HUES64 (cell line): ENCODE data around the gene C16orf46.

Source experiments
- H3K27ac ChIP-seq: 2 replicates; pipeline ENCODE4 v1.7.0; 2013; ENCODE audit warnings: low read depth, low read length, inconsistent platforms
- H3K27me3 ChIP-seq: 2 replicates; pipeline ENCODE4 v1.6.1; 2013; ENCODE audit warnings: mild to moderate bottlenecking, low read length; ENCODE audit not compliant: insufficient read depth
- H3K36me3 ChIP-seq: 2 replicates; pipeline ENCODE4 v1.6.1; 2013; ENCODE audit warnings: mild to moderate bottlenecking, low read length; ENCODE audit not compliant: insufficient read depth
- H3K4me1 ChIP-seq: 2 replicates; pipeline ENCODE4 v1.6.1; 2013; ENCODE audit warnings: mild to moderate bottlenecking, low read length, moderate library complexity; ENCODE audit not compliant: insufficient read depth
- H3K4me3 ChIP-seq: 2 replicates; pipeline ENCODE4 v1.5.1; 2013; ENCODE audit warnings: mild to moderate bottlenecking, low read length, moderate library complexity
- H3K9ac ChIP-seq: 2 replicates; pipeline ENCODE4 v1.6.1; 2013; ENCODE audit warnings: mild to moderate bottlenecking, low read depth, low read length
- H3K9me3 ChIP-seq: 2 replicates; pipeline ENCODE4 v1.6.1; 2013; ENCODE audit warnings: low read depth, low read length; ENCODE audit not compliant: insufficient read depth
- WGBS: fragments of 150-250, 120-280 bp; methylation state at CpG from one replicate; pipeline ENCODE4 v1.1.7; 2013; ENCODE audit warnings: missing lambda C conversion rate; 5-methylcytosine and 5-hydroxymethylcytosine counted together

C16orf46 gene

GRCh38 chr16:81041696-81042095 lies 35.3 kb downstream of the C16orf46 start:
- no peak overlapping the region for H3K27ac ChIP-seq
- H3K9me3 ChIP-seq = no peaks in the 10 kb centered on the region
- no peak overlapping the region for H3K9ac ChIP-seq
- H3K4me1 ChIP-seq = no peaks in the 10 kb centered on the region; the same call in 1 of the 2 replicates
- H3K36me3 ChIP-seq = peaks cover 85% of the 10 kb centered on the region
- no peaks in the 10 kb centered on the region for H3K27me3 ChIP-seq
- WGBS = 94% methylated on average over 4 of the region's 4 CpGs
- H3K4me3 ChIP-seq = no peak overlapping the region

GRCh38 chr16:81040842-81041241 lies 36.2 kb downstream of the C16orf46 start:
- Histone ChIP-seq H3K27me3 (no peaks in the 10 kb centered on the region), H3K4me3 (no peak overlapping the region), H3K36me3 (peaks cover 78% of the 10 kb centered on the region)

GRCh38 chr16:81040131-81040530 lies 36.9 kb downstream of the C16orf46 start:
- Histone ChIP-seq H3K9me3 (no peaks in the 10 kb centered on the region), H3K27ac (no peak overlapping the region), H3K27me3 (no peaks in the 10 kb centered on the region), H3K4me1 (no peaks in the 10 kb centered on the region; the same call in 1 of the 2 replicates), H3K9ac (no peak overlapping the region), H3K36me3 (peaks cover 71% of the 10 kb centered on the region), H3K4me3 (no peak overlapping the region)
- 100% methylated on average over 2 of the region's 2 CpGs for WGBS

More at GRCh38 chr16:81040842-81041241, 36.2 kb downstream of the C16orf46 start:
- Histone ChIP-seq H3K4me1 (no peaks in the 10 kb centered on the region; the same call in 1 of the 2 replicates), H3K9ac (no peak overlapping the region; the same call in 1 of the 2 replicates), H3K27ac (no peak overlapping the region; the same call in 1 of the 2 replicates), H3K9me3 (no peaks in the 10 kb centered on the region)
- WGBS = 82% methylated on average over 5 of the region's 5 CpGs

DNA sequence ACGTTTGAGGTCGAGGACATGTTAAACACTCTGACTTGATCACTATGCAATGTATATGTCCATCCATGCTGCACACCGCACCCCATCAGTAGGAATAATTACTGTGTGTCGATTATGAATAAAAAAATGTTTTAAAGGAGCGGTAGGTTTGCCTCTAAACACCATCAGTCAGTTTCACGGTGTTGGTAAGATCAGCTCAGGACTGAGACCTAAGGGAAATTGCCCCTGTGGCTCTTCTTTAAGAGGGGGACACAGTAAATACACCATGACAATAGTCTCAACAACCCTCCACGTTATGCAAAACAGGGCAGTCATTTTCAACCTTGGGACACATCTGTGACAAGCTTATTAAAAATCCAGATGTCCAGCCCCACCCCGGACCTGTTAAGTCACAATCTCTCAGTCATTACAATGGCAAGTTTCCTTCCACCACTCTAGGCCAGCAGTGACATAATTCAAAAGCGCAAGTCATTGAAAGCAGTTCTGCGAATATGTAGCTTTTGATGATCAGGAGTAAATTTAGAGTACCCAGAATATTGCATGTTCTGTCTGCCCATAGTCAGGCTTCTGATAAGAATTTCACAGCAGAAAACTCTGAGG lies 40.2 kb downstream of the C16orf46 start:
- 35% methylated on average over 10 of the region's 10 CpGs for WGBS
- no peak overlapping the region for H3K27ac ChIP-seq
- no peaks in the 10 kb centered on the region; the same call in 1 of the 2 replicates for H3K4me1 ChIP-seq

DNA sequence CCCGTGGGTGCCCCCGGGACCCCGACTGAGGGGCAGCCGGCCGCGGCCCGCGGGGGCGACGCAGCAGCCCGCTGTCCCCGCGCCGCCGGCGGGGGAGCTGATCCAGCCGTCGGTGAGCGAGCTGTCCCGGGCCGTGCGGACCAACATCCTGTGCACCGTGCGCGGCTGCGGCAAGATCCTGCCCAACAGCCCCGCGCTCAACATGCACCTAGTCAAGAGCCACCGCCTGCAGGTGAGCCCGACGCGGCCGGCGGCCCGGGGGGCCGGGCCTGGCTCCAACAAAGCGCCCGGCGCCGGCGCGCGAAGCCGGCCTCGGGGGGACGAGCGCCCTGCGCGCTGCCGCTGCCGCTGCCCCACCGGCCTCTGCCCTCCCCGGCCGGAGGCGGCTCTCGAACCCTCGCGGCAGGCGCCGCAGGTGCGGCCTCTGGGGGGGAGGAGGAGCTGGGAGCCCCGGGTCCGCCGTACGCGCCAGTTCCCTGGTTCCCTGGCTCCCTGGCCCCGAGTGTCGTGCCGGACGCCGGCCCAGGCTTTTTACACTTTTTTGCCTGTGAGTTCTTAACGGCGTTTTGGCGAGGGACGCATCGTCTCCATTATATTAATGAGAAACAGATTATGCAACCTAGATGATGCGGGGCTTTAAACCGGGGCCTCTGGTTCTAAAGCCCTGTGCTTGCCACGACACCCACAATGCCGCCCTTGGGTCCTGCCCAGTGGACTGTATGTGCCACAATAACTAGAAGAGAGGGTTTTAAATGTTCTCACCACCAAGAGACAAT lies 40.9 kb downstream of the C16orf46 start:
- H3K4me1 ChIP-seq = no peaks in the 10 kb centered on the region; the same call in 1 of the 2 replicates
- peaks cover 37% of the 10 kb centered on the region for H3K36me3 ChIP-seq
- under 1% methylated on average over 80 of the region's 80 CpGs for WGBS
- peak overlapping the region; percentile 89 for H3K4me3 ChIP-seq
- H3K27ac ChIP-seq = peak overlapping the region; percentile 54; the same call in 1 of the 2 replicates
- no peaks in the 10 kb centered on the region for H3K27me3 ChIP-seq
- H3K9ac ChIP-seq = peak overlapping the region; percentile 95
- H3K9me3 ChIP-seq = peaks cover 4% of the 10 kb centered on the region; the same call in 1 of the 2 replicates

More for the DNA sequence above, 40.2 kb downstream of the C16orf46 start:
- Histone ChIP-seq H3K9me3 (peaks cover 4% of the 10 kb centered on the region; the same call in 1 of the 2 replicates), H3K9ac (peak overlapping the region; percentile 95), H3K36me3 (peaks cover 41% of the 10 kb centered on the region), H3K27me3 (no peaks in the 10 kb centered on the region), H3K4me3 (peak overlapping the region; percentile 89)

DNA sequence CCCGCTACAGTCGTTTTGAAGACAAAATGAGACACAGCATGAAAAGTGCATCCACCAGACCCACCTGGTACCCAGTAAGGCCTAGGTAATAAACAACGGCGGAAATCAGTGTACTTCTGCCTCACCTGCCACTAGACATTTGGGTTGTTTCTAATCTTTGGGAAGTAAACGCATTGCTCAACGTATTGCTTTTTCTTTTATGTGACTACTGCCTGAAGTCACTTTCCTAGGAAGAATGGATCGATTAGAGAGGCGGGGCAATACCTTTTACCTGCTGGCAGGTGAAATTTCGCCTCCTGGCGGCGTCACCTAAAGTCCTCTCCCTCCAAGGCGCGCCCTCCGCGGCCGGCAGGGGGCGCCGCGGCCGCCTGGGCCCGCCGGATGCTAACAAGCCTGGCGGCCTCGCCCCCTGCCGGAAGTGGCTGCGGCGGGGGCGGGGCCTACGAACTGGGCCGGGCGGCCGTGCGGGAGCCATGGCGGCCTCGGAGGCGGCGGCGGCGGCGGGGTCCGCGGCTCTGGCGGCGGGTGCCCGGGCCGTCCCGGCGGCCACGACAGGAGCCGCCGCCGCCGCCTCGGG lies 41.6 kb downstream of the C16orf46 start, which contains the start of gene ATMIN:
Gene ATMIN (plus strand): TSS at position 445 of the 577 bp plus-strand sequence. CDS start 29 bp downstream, at position 474.
- 9% methylated on average over 54 of the region's 54 CpGs for WGBS

DNA sequence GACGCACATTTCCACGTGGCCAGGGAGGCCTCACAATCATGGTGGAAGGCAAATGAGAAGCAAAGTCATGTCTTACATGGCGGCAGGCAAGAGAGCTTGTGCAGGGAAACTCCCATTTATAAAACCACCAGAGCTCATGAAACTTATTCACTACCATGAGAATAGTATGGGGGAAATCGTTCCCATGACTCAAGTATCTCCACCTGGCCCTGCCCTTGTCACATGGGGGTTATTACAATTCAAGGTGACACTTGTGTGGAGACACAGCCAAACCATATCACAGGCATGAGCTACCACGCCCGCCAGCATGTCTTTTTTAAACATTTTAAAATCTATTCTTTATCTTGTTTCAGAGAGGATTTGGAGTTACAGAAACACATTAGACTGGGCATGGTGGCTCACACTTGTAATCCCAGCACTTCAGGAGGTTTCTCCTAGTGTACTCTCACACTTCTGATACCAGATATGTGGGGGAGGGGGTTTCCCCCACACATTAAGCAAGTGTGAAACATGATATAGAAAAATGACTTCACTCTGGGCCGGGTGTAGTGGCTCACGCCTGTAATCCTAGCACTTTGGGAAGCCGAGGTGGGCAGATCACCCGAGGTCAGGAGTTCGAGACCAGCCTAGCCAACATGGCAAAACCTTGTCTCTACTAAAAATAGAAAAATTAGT lies 47.0 kb downstream of the C16orf46 start:
- Histone ChIP-seq H3K4me1 (no peaks in the 10 kb centered on the region), H3K36me3 (peaks cover 54% of the 10 kb centered on the region), H3K27me3 (no peaks in the 10 kb centered on the region), H3K9ac (no peak overlapping the region), H3K4me3 (no peak overlapping the region), H3K27ac (no peak overlapping the region), H3K9me3 (peaks cover 4% of the 10 kb centered on the region; the same call in 1 of the 2 replicates)
- 96% methylated on average over 11 of the region's 11 CpGs for WGBS

More for the DNA sequence above, 41.6 kb downstream of the C16orf46 start, which contains the start of gene ATMIN:
- peak within 1 kb of the TSS; percentile 89 for H3K4me3 ChIP-seq
- H3K4me1 ChIP-seq = no peaks in the 10 kb centered on the region; the same call in 1 of the 2 replicates
- peak within 1 kb of the TSS; percentile 54; the same call in 1 of the 2 replicates for H3K27ac ChIP-seq
- H3K9ac ChIP-seq = peak within 1 kb of the TSS; percentile 95
- H3K36me3 ChIP-seq = peaks cover 32% of the 10 kb centered on the region
- no peaks in the 10 kb centered on the region for H3K27me3 ChIP-seq
- H3K9me3 ChIP-seq = peaks cover 4% of the 10 kb centered on the region; the same call in 1 of the 2 replicates

GRCh38 chr16:81026429-81026828 lies 50.6 kb downstream of the C16orf46 start:
- H3K9ac ChIP-seq = no peak overlapping the region
- H3K4me1 ChIP-seq = no peaks in the 10 kb centered on the region
- H3K9me3 ChIP-seq = no peaks in the 10 kb centered on the region
- WGBS = no CpG with 5 or more reads among the region's 4 CpGs
- no peaks in the 10 kb centered on the region for H3K27me3 ChIP-seq
- H3K4me3 ChIP-seq = no peak overlapping the region
- H3K36me3 ChIP-seq = peaks cover 85% of the 10 kb centered on the region
- no peak overlapping the region for H3K27ac ChIP-seq

DNA sequence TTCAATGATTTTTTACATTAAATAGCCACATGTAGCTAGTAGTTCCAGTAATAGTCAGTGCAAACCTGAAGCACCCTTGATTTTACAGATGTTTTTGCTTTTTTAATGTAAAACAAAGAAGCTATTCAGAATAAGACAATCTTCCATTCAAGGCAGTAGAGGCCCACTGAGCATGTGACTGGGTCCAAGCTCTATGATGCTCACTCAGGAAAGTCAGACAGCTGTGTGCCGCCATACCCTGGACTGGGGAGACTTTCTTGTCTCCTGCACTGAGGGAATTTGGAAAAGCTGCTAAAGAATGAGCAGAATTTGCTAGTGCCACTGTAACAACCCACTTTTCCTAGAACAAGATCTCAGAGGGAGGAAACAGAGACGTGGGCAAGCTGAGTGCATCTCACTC lies 58.5 kb downstream of the C16orf46 start:
- no peaks in the 10 kb centered on the region for H3K4me1 ChIP-seq
- 98% methylated on average over 2 of the region's 2 CpGs for WGBS
- H3K9me3 ChIP-seq = no peaks in the 10 kb centered on the region
- H3K27ac ChIP-seq = no peak overlapping the region
- H3K27me3 ChIP-seq = no peaks in the 10 kb centered on the region
- no peak overlapping the region for H3K4me3 ChIP-seq
- H3K36me3 ChIP-seq = peaks cover 99% of the 10 kb centered on the region
- H3K9ac ChIP-seq = no peak overlapping the region

DNA sequence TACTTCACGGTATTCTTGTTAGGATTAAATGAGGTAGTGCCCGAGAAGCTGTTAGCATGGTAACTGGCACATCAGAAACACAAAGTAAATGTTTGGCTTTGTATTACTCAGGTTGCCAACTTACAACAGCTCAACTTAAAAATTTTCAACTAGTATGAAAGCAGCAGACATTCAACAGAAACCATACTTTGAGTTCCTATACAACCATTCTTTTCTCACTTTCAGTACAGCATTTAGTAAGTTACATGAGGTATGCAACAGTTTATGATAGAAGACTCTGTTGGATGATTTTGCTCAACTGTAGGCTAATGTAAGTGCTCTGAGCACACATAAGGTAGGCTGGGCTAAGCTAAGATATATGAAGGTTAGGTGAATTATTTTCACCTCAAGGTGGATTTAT lies 62.4 kb downstream of the C16orf46 start:
- H3K9ac ChIP-seq = no peak overlapping the region
- no peak overlapping the region for H3K4me3 ChIP-seq
- no peaks in the 10 kb centered on the region for H3K4me1 ChIP-seq
- H3K36me3 ChIP-seq = peaks cover 96% of the 10 kb centered on the region
- WGBS = 100% methylated on average over 2 of the region's 2 CpGs
- no peaks in the 10 kb centered on the region for H3K27me3 ChIP-seq
- no peak overlapping the region for H3K27ac ChIP-seq
- no peaks in the 10 kb centered on the region for H3K9me3 ChIP-seq
